HepG2 (cell line): Measurements from ENCODE around the gene KLHL12. TPM values are rescaled to one million over a fixed set of nuclear protein-coding genes. Genes with fewer than 3 reads are reported as not detected.
A peak's percentile ranks its signal among the peaks of the same experiment; 100 is the strongest.

Experiments
- ATAC-seq: fragments of 200-7000 bp; cut with Tn5 transposase; 3 replicates; pipeline ENCODE4 v1.9.1; 2020; ENCODE audit warnings: mild to moderate bottlenecking, moderate library complexity
- BruUV-seq: library from RNA; stranded (reverse); fragments of 400-500 nt; replicated peaks from 2 replicates; lab custom pipeline; 2021; lab: Mats Ljungman, UMichigan
- CTCF ChIA-PET: fragments of 300-600 bp; formaldehyde crosslinking; extraction: SDS; loops from one replicate; lab custom pipeline; 2021; ENCODE audit warnings: low total read pairs, inconsistent platforms, low intra/inter-chr PET ratio; lab: Yijun Ruan, JAX
- POLR2A ChIA-PET: fragments of 350-600 bp; sonication (Branson Sonifier 250); formaldehyde crosslinking; loops from one replicate; lab custom pipeline; 2020; ENCODE audit warnings: antibody characterized with exemption, inconsistent platforms; lab: Yijun Ruan, JAX
- DNase-seq: peaks from one replicate; pipeline ENCODE4 v3.0.0-alpha.2; 2015; ENCODE audit warnings: low spot score
- FAIRE-seq: peaks from 3 replicates; lab custom pipeline; 2011; peaks lifted over from hg19 to GRCh38; lab: Jason Lieb, UNC
- H2AFZ ChIP-seq: one replicate; pipeline ENCODE4 v1.6.1; 2011; ENCODE audit warnings: low read length, inconsistent platforms
- H3K27ac ChIP-seq: fragments of 300-600 bp; 3 replicates; pipeline ENCODE4 v1.8.0; 2011; ENCODE audit warnings: mixed run types, mild to moderate bottlenecking, mixed read lengths, low read length, inconsistent platforms; ENCODE audit not compliant: insufficient read depth; ENCODE audit errors: extremely low read length
- H3K27me3 ChIP-seq, 2 experiments: fragments of 200-600 bp in 1 of 2; 2 replicates in 1 of 2; 3 replicates in 1 of 2; pipeline versions ENCODE4 v1.6.0 to v1.8.0; 2011; ENCODE audit warnings: low read length in 2 of 2, mild to moderate bottlenecking in 2 of 2, moderate library complexity in 2 of 2, inconsistent platforms in 1 of 2; ENCODE audit not compliant: insufficient read depth in 2 of 2, control insufficient read depth in 1 of 2
- H3K36me3 ChIP-seq, 2 experiments: fragments of 200-600 bp in 1 of 2; replicated peaks in 1 of 2; 2 replicates in 1 of 2; 3 replicates in 1 of 2; pipeline versions ENCODE4 v1.5.1 to v1.8.0; 2011; ENCODE audit warnings: low read length in 2 of 2, inconsistent platforms in 1 of 2; ENCODE audit not compliant: insufficient read depth in 2 of 2, control insufficient read depth in 1 of 2
- H3K4me1 ChIP-seq: 2 replicates; pipeline ENCODE4 v1.5.1; 2012; ENCODE audit warnings: low read length, inconsistent platforms; ENCODE audit not compliant: insufficient read depth
- H3K4me2 ChIP-seq: 2 replicates; pipeline ENCODE4 v1.6.0; 2011; ENCODE audit warnings: low read depth, low read length, inconsistent platforms
- H3K4me3 ChIP-seq, 3 experiments: fragments of 200-600 bp in 1 of 3; sonication (generic), shearing (Covaris generic) in 1 of 3; replicated peaks in 1 of 3; 2 replicates each; pipeline ENCODE4 v1.5.1; 2011 to 2016; ENCODE audit warnings: low read length in 3 of 3, inconsistent platforms in 2 of 3, low read depth in 2 of 3, mild to moderate bottlenecking in 2 of 3, control low read depth in 1 of 3, mixed read lengths in 1 of 3; ENCODE audit not compliant: insufficient read depth in 1 of 3
- H3K79me2 ChIP-seq: one replicate; pipeline ENCODE4 v1.6.1; 2011; ENCODE audit warnings: low read length, inconsistent platforms; ENCODE audit not compliant: insufficient read depth
- H3K9ac ChIP-seq: 2 replicates; pipeline ENCODE4 v1.6.0; 2011; ENCODE audit warnings: mild to moderate bottlenecking, low read depth, low read length, inconsistent platforms; ENCODE audit not compliant: insufficient read depth
- H3K9me3 ChIP-seq: 2 replicates; pipeline ENCODE4 v1.5.1; 2012; ENCODE audit warnings: mild to moderate bottlenecking, low read length
- H4K20me1 ChIP-seq: 2 replicates; pipeline ENCODE4 v1.6.0; 2011; ENCODE audit warnings: inconsistent platforms, mild to moderate bottlenecking, low read length, moderate library complexity; ENCODE audit not compliant: insufficient read depth
- AGO1 ChIP-seq: fragments of 200-400 bp; formaldehyde crosslinking; IDR thresholded peaks from 2 replicates; pipeline ENCODE4 v1.6.1; 2017; ENCODE audit warnings: mild to moderate bottlenecking, low read depth, low read length, moderate library complexity; ENCODE audit not compliant: poor library complexity, severe bottlenecking
- BCL3 ChIP-seq: sonication (generic); formaldehyde crosslinking; IDR thresholded peaks from 2 replicates; pipeline ENCODE4 v1.5.1; 2020; ENCODE audit warnings: mild to moderate bottlenecking, missing genetic modification reagents, moderate library complexity
- FOSL1 ChIP-seq: sonication (generic); formaldehyde crosslinking; IDR thresholded peaks from 2 replicates; pipeline ENCODE4 v1.9.0; 2021; ENCODE audit warnings: missing genetic modification reagents, borderline replicate concordance
- MTF2 ChIP-seq: sonication (generic); formaldehyde crosslinking; IDR thresholded peaks from 2 replicates; pipeline ENCODE4 v1.5.0; 2020; ENCODE audit warnings: missing genetic modification reagents, borderline replicate concordance
- NR3C1 ChIP-seq: sonication (generic); formaldehyde crosslinking; IDR thresholded peaks from 2 replicates; pipeline ENCODE4 v1.4.0; 2020; ENCODE audit warnings: missing genetic modification reagents
- PHF20 ChIP-seq: sonication (generic); formaldehyde crosslinking; IDR thresholded peaks from 2 replicates; pipeline ENCODE4 v1.5.0; 2020; ENCODE audit warnings: mild to moderate bottlenecking, missing genetic modification reagents
- RAD21 ChIP-seq: fragments of 450-650 bp; formaldehyde crosslinking; IDR thresholded peaks from 2 replicates; pipeline ENCODE4 v1.5.0; 2020; ENCODE audit warnings: mild to moderate bottlenecking
- TP53 ChIP-seq: sonication (generic); formaldehyde crosslinking; conservative IDR thresholded peaks from 2 replicates; pipeline ENCODE4 v1.4.0; 2020; ENCODE audit warnings: missing genetic modification reagents
- ZBTB26 ChIP-seq: IDR thresholded peaks from 2 replicates; pipeline ENCODE4 v1.6.1; 2016; ENCODE audit warnings: missing compliant biosample characterization, missing genetic modification reagents, borderline replicate concordance
- ZFY ChIP-seq: sonication (generic); formaldehyde crosslinking; IDR thresholded peaks from 2 replicates; pipeline ENCODE4 v1.4.0; 2020; ENCODE audit warnings: missing genetic modification reagents
- ZKSCAN1 ChIP-seq: fragments of 150-350 bp; IDR thresholded peaks from 2 replicates; pipeline ENCODE4 v1.6.1; 2014; ENCODE audit warnings: low read length
- ZNF10 ChIP-seq: sonication (generic); formaldehyde crosslinking; IDR thresholded peaks from 2 replicates; pipeline ENCODE4 v1.4.0; 2020; ENCODE audit warnings: mild to moderate bottlenecking, low read depth, missing genetic modification reagents, borderline replicate concordance
- ZNF136 ChIP-seq: sonication (generic); formaldehyde crosslinking; IDR thresholded peaks from 2 replicates; pipeline ENCODE4 v1.8.1; 2022; ENCODE audit warnings: low read depth, mild to moderate bottlenecking, moderate library complexity, missing genetic modification reagents
- ZNF160 ChIP-seq: sonication (generic); formaldehyde crosslinking; IDR thresholded peaks from 2 replicates; pipeline ENCODE4 v1.8.0; 2022; ENCODE audit warnings: mild to moderate bottlenecking, inconsistent platforms, missing genetic modification reagents
- ZNF430 ChIP-seq: sonication (generic); formaldehyde crosslinking; IDR thresholded peaks from 2 replicates; pipeline ENCODE4 v1.9.0; 2021; ENCODE audit warnings: mild to moderate bottlenecking, missing genetic modification reagents
- ZNF546 ChIP-seq: sonication (generic); formaldehyde crosslinking; conservative IDR thresholded peaks from 2 replicates; pipeline ENCODE4 v1.8.1; 2023; ENCODE audit warnings: mild to moderate bottlenecking, missing genetic modification reagents
- ZNF879 ChIP-seq: sonication (generic); formaldehyde crosslinking; IDR thresholded peaks from 2 replicates; pipeline ENCODE4 v1.8.1; 2023; ENCODE audit warnings: missing genetic modification reagents
- ZSCAN25 ChIP-seq: sonication (generic); formaldehyde crosslinking; IDR thresholded peaks from 2 replicates; pipeline ENCODE4 v1.8.0; 2022; ENCODE audit warnings: mild to moderate bottlenecking, missing genetic modification reagents
- ZSCAN9 ChIP-seq: IDR thresholded peaks from 2 replicates; pipeline ENCODE4 v1.6.1; 2016; ENCODE audit warnings: borderline replicate concordance
- WGBS: methylation state at CpG from one replicate; pipeline ENCODE4 v1.1.6; 2017; ENCODE audit warnings: low lambda C conversion rate; 5-methylcytosine and 5-hydroxymethylcytosine counted together
- in situ Hi-C: cut with HindIII; loops from 2 replicates; pipeline ENCODE4 v1.10.0; 2017; ENCODE audit warnings: low pct_unique_long_range_greater_than_20kb; ENCODE audit not compliant: extremely low pct_ligation_motif_present
- intact Hi-C: fragments of 100-400 bp; cut with micrococcal nuclease; formaldehyde crosslinking; loops from one replicate; pipeline ENCODE4 v1.10.0; 2022; ENCODE audit not compliant: unreplicated experiment
- polyA plus RNA-seq, 8 experiments: library from polyadenylated mRNA; depleted of rRNA in 3 of 8; stranded (reverse) in 7 of 8; unstranded in 1 of 8; fragments of >200 nt; fragmentation: Illumina TruSeq in 4 of 8; extraction: Trizol in 4 of 8; gene quantifications; 2 replicates each; pipeline versions ENCODE4 v1.2.1 to v1.2.3, GENCODE V29; 2011 to 2016; ENCODE audit warnings: low read depth in 4 of 8, missing spikeins in 1 of 8, mixed read lengths in 1 of 8; ENCODE audit not compliant: insufficient read depth in 1 of 8
- total RNA-seq, 5 experiments: library from RNA; depleted of rRNA; stranded (reverse); fragments of >200 nt; fragmentation: Illumina TruSeq; extraction: Trizol; gene quantifications; 2 replicates each; pipeline ENCODE4 v1.2.3, GENCODE V29; 2016; ENCODE audit warnings: low read depth in 1 of 5

The KLHL12 gene
- total and polyA plus RNA-seq, 2 of the 13 experiments (the other 11 are each of a cell fraction or from before 2014, with no cell fraction given) = 19.2 to 25.2 TPM

- in situ Hi-C loops = no loop called here
- peak overlapping the region; percentile 99 for H3K4me2 ChIP-seq
- peak overlapping the region; percentile 66 to 84 (median 84) for H3K4me3 ChIP-seq
- H3K27me3 ChIP-seq = no peaks in the 10 kb centered on the region; a peak in 1 of 5 replicates
- no peaks in the 10 kb centered on the region for H3K9me3 ChIP-seq
- intact Hi-C loops = loop anchor here (10.0 kb wide), 1 partner anchor 74 kb away; the partner anchor contains the start of gene RABIF
- H3K4me1 ChIP-seq = peaks cover 52% of the 10 kb centered on the region
- ChIA-PET CTCF (no interaction called here), POLR2A (interaction anchor here (0.6 to 1.0 kb wide), 3 partner anchors 13 to 97 kb away, joined by 4 to 6 read pairs (median 4); partner anchors contain the start of gene KLHL12)
- peak overlapping the region; percentile 75 for H3K9ac ChIP-seq
- WGBS = 3% methylated on average over 8 of the region's 10 CpGs
- FAIRE-seq (no peak), ATAC-seq (peak; percentile 58), DNase-seq (no peak)
- peaks cover 41% of the 10 kb centered on the region for H3K79me2 ChIP-seq
- BruUV-seq = TSS peak; percentile 97
- H3K36me3 ChIP-seq = peaks cover 0 to 5% of the 10 kb centered on the region in 2 experiments; a peak in 2 of 5 replicates
- peak overlapping the region; percentile 52 for H3K27ac ChIP-seq
- H4K20me1 ChIP-seq = peaks cover 7% of the 10 kb centered on the region; the same call in 1 of the 2 replicates
- H2AFZ ChIP-seq = peak overlapping the region; percentile 99
- TF ChIP-seq ZNF430 (CRISPR knock-in tag) (peak; percentile 24; the same call in 1 of the 2 replicates), ZNF879 (CRISPR knock-in tag) (no peak), NR3C1 (no peak), RAD21 (CRISPR knock-in tag) (no peak), TP53 (CRISPR knock-in tag) (no peak), PHF20 (0 out of 2 replicates have a peak, but pooled peaks have one; percentile 1), AGO1 (no peak), ZNF10 (no peak), ZSCAN9 (CRISPR knock-in tag) (no peak), ZBTB26 (peak; percentile 96), MTF2 (CRISPR knock-in tag) (peak; percentile 65; the same call in 1 of the 2 replicates), ZNF136 (CRISPR knock-in tag) (no peak), ZNF160 (CRISPR knock-in tag) (peak; percentile 7; the same call in 1 of the 2 replicates), ZKSCAN1 (no peak), ZNF546 (CRISPR knock-in tag) (no peak), FOSL1 (CRISPR knock-in tag) (no peak), BCL3 (CRISPR knock-in tag) (no peak), ZFY (CRISPR knock-in tag) (no peak), ZSCAN25 (no peak)
These were observed 31.7 kb upstream of the KLHL12 start for GRCh38 chr1:202958544-202959275.
